Measurements from ENCODE around the gene BCL10. TPM values are rescaled to one million over a fixed set of nuclear protein-coding genes. Genes with fewer than 3 reads are reported as not detected.

Gene BCL10
- total and polyA plus RNA-seq, 12 donors = 5.5 to 34.6 (median 19.8) TPM

- H3K9me3 ChIP-seq (replicated peaks in 1 of 3) = no peaks in the 10 kb centered on the region
- WGBS, 4 donors = 77 to 82% (median 80%) methylated on average over 2 to 4 of the region's 4 CpGs
- peaks cover 0 to 6% of the 10 kb centered on the region in 2 donors for H3K4me1 ChIP-seq (replicated peaks in 1 of 2)
- TF ChIP-seq POLR2A (IDR thresholded peaks at IDR 0.05) (no peak), CTCF (IDR thresholded peaks at IDR 0.05) (no peak)
- H3K4me3 ChIP-seq = no peak overlapping the region
- H3K27ac ChIP-seq = no peak overlapping the region
- no peaks in the 10 kb centered on the region for H3K27me3 ChIP-seq
- intact Hi-C loops (cut with DNase I) = no loop called here
- DNase-seq = no peak
- no peaks in the 10 kb centered on the region for H3K36me3 ChIP-seq (replicated peaks in 1 of 2)
Observed at GRCh38 chr1:85295654-85296053, 19.2 kb upstream of the BCL10 start.

- no peaks in the 10 kb centered on the region for H3K9me3 ChIP-seq (replicated peaks in 1 of 3)
- H3K36me3 ChIP-seq (replicated peaks in 1 of 2) = no peaks in the 10 kb centered on the region
- 32 to 47% (median 41%) methylated on average over 3 of the region's 3 CpGs for WGBS, 4 donors
- TF ChIP-seq CTCF (IDR thresholded peaks at IDR 0.05) (no peak), POLR2A (IDR thresholded peaks at IDR 0.05) (no peak)
- no peak for DNase-seq
- no peaks in the 10 kb centered on the region for H3K27me3 ChIP-seq
- no peak overlapping the region for H3K27ac ChIP-seq
- H3K4me3 ChIP-seq = no peak overlapping the region
- intact Hi-C loops (cut with DNase I) = no loop called here
- peaks cover 0 to 6% of the 10 kb centered on the region in 2 donors for H3K4me1 ChIP-seq (replicated peaks in 1 of 2)
Observed at GRCh38 chr1:85295006-85295431, 18.6 kb upstream of the BCL10 start.

GRCh38 chr1:85290826-85291225 is 14.4 kb upstream of the BCL10 start:
- 96 to 100% (median 98%) methylated on average over 2 of the region's 2 CpGs for WGBS, 4 donors
- no peaks in the 10 kb centered on the region for H3K36me3 ChIP-seq (replicated peaks in 1 of 2)
- no peak overlapping the region for H3K4me3 ChIP-seq
- TF ChIP-seq CTCF (IDR thresholded peaks at IDR 0.05) (no peak), POLR2A (IDR thresholded peaks at IDR 0.05) (no peak)
- no peak for DNase-seq
- no peaks in the 10 kb centered on the region for H3K27me3 ChIP-seq
- no peaks in the 10 kb centered on the region for H3K9me3 ChIP-seq (replicated peaks in 1 of 3)
- intact Hi-C loops (cut with DNase I) = no loop called here
- no peak overlapping the region for H3K27ac ChIP-seq
- no peaks in the 10 kb centered on the region for H3K4me1 ChIP-seq (replicated peaks in 1 of 2)

- 83 to 95% (median 88%) methylated on average over 4 of the region's 4 CpGs for WGBS, 4 donors
- DNase-seq = no peak
- intact Hi-C loops (cut with DNase I) = no loop called here
- no peak for TF ChIP-seq CTCF (IDR thresholded peaks at IDR 0.05)
- TF ChIP-seq POLR2A (IDR thresholded peaks at IDR 0.05) = no peak
- Histone ChIP-seq H3K27me3 (no peaks in the 10 kb centered on the region), H3K4me3 (no peak overlapping the region), H3K27ac (no peak overlapping the region), H3K4me1 (replicated peaks in 1 of 2) (no peaks in the 10 kb centered on the region), H3K36me3 (replicated peaks in 1 of 2) (no peaks in the 10 kb centered on the region), H3K9me3 (replicated peaks in 1 of 3) (no peaks in the 10 kb centered on the region)
Observed at GRCh38 chr1:85289848-85290335, 13.5 kb upstream of the BCL10 start.
